HG03159 (cell line): ENCODE data around the gene CD248.
"Not testable (repeated sequence)": the region's sequence is repeated elsewhere in the genome, so short reads cannot be mapped to it uniquely, and the experiment has no call there.

ENCODE experiments used
- ATAC-seq: cut with Tn5 transposase; IDR thresholded peaks from one replicate; pipeline ENCODE4 v1.9.1; 2021; ENCODE audit warnings: mild to moderate bottlenecking, moderate library complexity; ENCODE audit not compliant: unreplicated experiment

Gene CD248

GRCh38 chr11:66316849-66317251 is at the start of gene CD248:
CD248 (minus strand) TSS chr11:66317044; CDS start chr11:66317027, 17 bp downstream.
- no peak for ATAC-seq

GRCh38 chr11:66365711-66366619 is 49.1 kb upstream of the CD248 start:
- no peak for ATAC-seq

GRCh38 chr11:66365166-66365565 is 48.3 kb upstream of the CD248 start:
- no peak for ATAC-seq

GRCh38 chr11:66363805-66364535 is 47.1 kb upstream of the CD248 start:
- ATAC-seq: no peak

GRCh38 chr11:66363187-66363601 is 46.4 kb upstream of the CD248 start:
- no peak for ATAC-seq

GRCh38 chr11:66362481-66363147 is 45.8 kb upstream of the CD248 start:
- no peak for ATAC-seq

- ATAC-seq: no peak
Measured at GRCh38 chr11:66361502-66361941, 44.7 kb upstream of the CD248 start.

- no peak for ATAC-seq
Measured at GRCh38 chr11:66360406-66361073, 43.7 kb upstream of the CD248 start.

- no peak for ATAC-seq
Measured at GRCh38 chr11:66359662-66360087, 42.8 kb upstream of the CD248 start.

- ATAC-seq: not testable (repeated sequence)
Measured at GRCh38 chr11:66350560-66351235, 33.9 kb upstream of the CD248 start.

- ATAC-seq: no peak
Measured at GRCh38 chr11:66349084-66349386, 32.2 kb upstream of the CD248 start.

- no peak for ATAC-seq
Measured at GRCh38 chr11:66347425-66348276, 30.8 kb upstream of the CD248 start, which contains the start of gene B4GAT1. B4GAT1 (minus strand) TSS chr11:66347629; CDS start chr11:66347545, 84 bp downstream.

GRCh38 chr11:66346476-66347424 is 29.9 kb upstream of the CD248 start:
- no peak for ATAC-seq

- ATAC-seq: peak; percentile 4
Measured at GRCh38 chr11:66345316-66345649, 28.4 kb upstream of the CD248 start.

GRCh38 chr11:66344550-66345315 is 27.9 kb upstream of the CD248 start, which contains the start of gene BRMS1:
BRMS1 (minus strand) TSS chr11:66345104; CDS start chr11:66342234, 2,870 bp downstream.
- peak; percentile 68 for ATAC-seq

- no peak for ATAC-seq
Measured at GRCh38 chr11:66343176-66343575, 26.3 kb upstream of the CD248 start.

GRCh38 chr11:66341502-66342126 is 24.8 kb upstream of the CD248 start:
- ATAC-seq: no peak
